H9 (cell line): ENCODE measurements around the gene B4GALNT1. TPM values are rescaled to one million over a fixed set of nuclear protein-coding genes. Genes with fewer than 3 reads are reported as not detected.

Experiments
- DNase-seq: peaks from one replicate; pipeline ENCODE4 v3.0.0-alpha.2; 2017
- H2AFZ ChIP-seq: one replicate; pipeline ENCODE4 v1.6.1; 2013; ENCODE audit warnings: mild to moderate bottlenecking, low read length, control low read depth, moderate library complexity
- H2AK5ac ChIP-seq: 2 replicates; pipeline ENCODE4 v1.6.1; 2013; ENCODE audit warnings: low read length, control low read depth, mixed read lengths; ENCODE audit not compliant: insufficient read length
- H2BK120ac ChIP-seq: one replicate; pipeline ENCODE4 v1.6.1; 2013; ENCODE audit warnings: low read depth, mild to moderate bottlenecking, low read length, control low read depth, inconsistent platforms; ENCODE audit not compliant: poor library complexity, severe bottlenecking
- H2BK12ac ChIP-seq: 2 replicates; pipeline ENCODE4 v1.6.1; 2013; ENCODE audit warnings: low read length, control low read depth, mixed read lengths, low read depth; ENCODE audit not compliant: insufficient read length
- H2BK15ac ChIP-seq: 2 replicates; pipeline ENCODE4 v1.6.1; 2013; ENCODE audit warnings: low read depth, low read length, control low read depth
- H2BK20ac ChIP-seq: one replicate; pipeline ENCODE4 v1.6.1; 2013; ENCODE audit warnings: low read depth, mild to moderate bottlenecking, low read length, control low read depth, inconsistent platforms; ENCODE audit not compliant: poor library complexity, severe bottlenecking
- H2BK5ac ChIP-seq: 2 replicates; pipeline ENCODE4 v1.6.1; 2013; ENCODE audit warnings: low read length, control low read depth, mixed read lengths; ENCODE audit not compliant: insufficient read length
- H3K14ac ChIP-seq: 2 replicates; pipeline ENCODE4 v1.6.1; 2013; ENCODE audit warnings: low read length, control low read depth; ENCODE audit not compliant: insufficient read depth
- H3K18ac ChIP-seq: 2 replicates; pipeline ENCODE4 v1.6.1; 2013; ENCODE audit warnings: low read depth, mild to moderate bottlenecking, mixed read lengths, low read length, control low read depth; ENCODE audit not compliant: insufficient read length
- H3K23ac ChIP-seq: 2 replicates; pipeline ENCODE4 v1.6.1; 2013; ENCODE audit warnings: low read length, control low read depth, mixed read lengths, low read depth; ENCODE audit not compliant: insufficient read length
- H3K23me2 ChIP-seq: 2 replicates; pipeline ENCODE4 v1.6.1; 2013; ENCODE audit warnings: low read depth, mild to moderate bottlenecking, mixed read lengths, low read length, control low read depth; ENCODE audit not compliant: insufficient read length, poor library complexity, severe bottlenecking
- H3K27ac ChIP-seq: 2 replicates; pipeline ENCODE4 v1.5.1; 2013; ENCODE audit warnings: low read length, control low read depth, mixed read lengths, low read depth; ENCODE audit not compliant: insufficient read length
- H3K27me3 ChIP-seq: 2 replicates; pipeline ENCODE4 v1.6.1; 2013; ENCODE audit warnings: low read length, control low read depth, inconsistent platforms; ENCODE audit not compliant: insufficient read depth
- H3K4ac ChIP-seq: 2 replicates; pipeline ENCODE4 v1.6.1; 2013; ENCODE audit warnings: low read depth, mild to moderate bottlenecking, control low read depth, inconsistent platforms, low read length, moderate library complexity
- H3K4me1 ChIP-seq: 2 replicates; pipeline ENCODE4 v1.6.1; 2013; ENCODE audit warnings: low read length, control low read depth, inconsistent platforms; ENCODE audit not compliant: insufficient read depth
- H3K4me2 ChIP-seq: 2 replicates; pipeline ENCODE4 v1.6.1; 2013; ENCODE audit warnings: low read length, control low read depth, mixed read lengths; ENCODE audit not compliant: insufficient read length, insufficient read depth
- H3K56ac ChIP-seq: 2 replicates; pipeline ENCODE4 v1.6.1; 2013; ENCODE audit warnings: low read depth, mild to moderate bottlenecking, mixed read lengths, low read length, control low read depth; ENCODE audit not compliant: insufficient read length
- H3K79me1 ChIP-seq: 2 replicates; pipeline ENCODE4 v1.6.1; 2013; ENCODE audit warnings: low read depth, mild to moderate bottlenecking, moderate library complexity, low read length, control low read depth, inconsistent platforms; ENCODE audit not compliant: insufficient read depth, poor library complexity, severe bottlenecking
- H3K79me2 ChIP-seq: 2 replicates; pipeline ENCODE4 v1.6.1; 2013; ENCODE audit warnings: low read length, control low read depth, inconsistent platforms; ENCODE audit not compliant: insufficient read depth
- H3K9ac ChIP-seq: 2 replicates; pipeline ENCODE4 v1.6.1; 2013; ENCODE audit warnings: low read length, control low read depth, mixed read lengths; ENCODE audit not compliant: insufficient read length; ENCODE audit errors: extremely low read depth
- H3K9me3 ChIP-seq: one replicate; pipeline ENCODE4 v1.6.1; 2013; ENCODE audit warnings: low read depth, low read length, inconsistent platforms; ENCODE audit not compliant: control insufficient read depth
- H3T11ph ChIP-seq: one replicate; pipeline ENCODE4 v1.6.1; 2013; ENCODE audit warnings: mild to moderate bottlenecking, low read length, control low read depth, inconsistent platforms
- H4K20me1 ChIP-seq: one replicate; pipeline ENCODE4 v1.6.1; 2013; ENCODE audit not compliant: control insufficient read depth, insufficient read length, insufficient read depth
- H4K5ac ChIP-seq: 2 replicates; pipeline ENCODE4 v1.6.1; 2013; ENCODE audit warnings: low read depth, mild to moderate bottlenecking, mixed read lengths, low read length, control low read depth; ENCODE audit not compliant: insufficient read length
- H4K8ac ChIP-seq: replicated peaks from 2 replicates; pipeline ENCODE4 v1.6.1; 2013; ENCODE audit warnings: low read length, control low read depth, mixed read lengths, low read depth; ENCODE audit not compliant: insufficient read length
- H4K91ac ChIP-seq: 2 replicates; pipeline ENCODE4 v1.6.1; 2013; ENCODE audit warnings: low read depth, mild to moderate bottlenecking, moderate library complexity, mixed read lengths, low read length, control low read depth; ENCODE audit not compliant: insufficient read length
- H3K27ac Mint-ChIP-seq, 3 experiments: 2 replicates in 2 of 3; 3 replicates in 1 of 3; pipeline ENCODE4 v1.8.0; 2020 to 2021; ENCODE audit warnings: mixed read lengths in 3 of 3, mild to moderate bottlenecking in 1 of 3, moderate library complexity in 1 of 3
- H3K27me3 Mint-ChIP-seq: 2 replicates; pipeline ENCODE4 v1.8.0; 2021; ENCODE audit warnings: low read depth, mild to moderate bottlenecking, moderate library complexity, mixed read lengths
- H3K36me3 Mint-ChIP-seq, 3 experiments: 2 replicates in 2 of 3; 3 replicates in 1 of 3; pipeline ENCODE4 v1.8.0; 2020 to 2021; ENCODE audit warnings: low read depth in 3 of 3, mixed read lengths in 3 of 3; ENCODE audit not compliant: insufficient read depth in 1 of 3
- H3K4me1 Mint-ChIP-seq, 2 experiments: 2 replicates each; pipeline ENCODE4 v1.8.0; 2020; ENCODE audit warnings: mixed read lengths in 2 of 2
- H3K4me3 Mint-ChIP-seq, 2 experiments: 2 replicates in 1 of 2; 3 replicates in 1 of 2; pipeline ENCODE4 v1.8.0; 2020 to 2021; ENCODE audit warnings: mild to moderate bottlenecking in 2 of 2, mixed read lengths in 2 of 2, moderate library complexity in 1 of 2
- H3K9me3 Mint-ChIP-seq, 2 experiments: 2 replicates in 1 of 2; 3 replicates in 1 of 2; pipeline ENCODE4 v1.8.0; 2020; ENCODE audit warnings: mild to moderate bottlenecking in 2 of 2, mixed read lengths in 2 of 2, moderate library complexity in 1 of 2
- CTCF ChIP-seq: fragments of 200-600 bp; sonication (generic); conservative IDR thresholded peaks from 3 replicates; pipeline ENCODE4 v1.8.0; 2021; ENCODE audit warnings: antibody characterized with exemption, mild to moderate bottlenecking
- WGBS: extraction: QIAGEN DNeasy Blood & Tissue Kit; methylation state at CpG from one replicate; pipeline ENCODE4 v1.1.7; 2013; ENCODE audit warnings: missing lambda C conversion rate, low lambda C conversion rate, mixed read lengths; ENCODE audit not compliant: insufficient read length; ENCODE audit errors: extremely low coverage; 5-methylcytosine and 5-hydroxymethylcytosine counted together
- total RNA-seq: library from RNA; stranded (reverse); gene quantifications from 2 replicates; pipeline ENCODE4 v1.2.1, GENCODE V29; 2021

The B4GALNT1 gene
- total RNA-seq, 1 experiment from 2014 or later, result 2.3 TPM

GRCh38 chr12:57623385-57623784 is 9.6 kb downstream of the B4GALNT1 start:
- H3K4me1 ChIP-seq, result no peaks in the 10 kb centered on the region
- no peak overlapping the region for H2AK5ac ChIP-seq
- no peaks in the 10 kb centered on the region for H3K79me1 ChIP-seq
- H3K18ac ChIP-seq, result no peak overlapping the region
- no peak overlapping the region for H2BK20ac ChIP-seq
- H3T11ph ChIP-seq, result no peak overlapping the region
- no peak overlapping the region for H2BK12ac ChIP-seq
- peaks cover 0 to 5% of the 10 kb centered on the region in 2 experiments; a peak in 3 of 5 replicates for H3K9me3 Mint-ChIP-seq
- H2BK120ac ChIP-seq, result no peak overlapping the region
- no peak overlapping the region for H3K56ac ChIP-seq
- 100% methylated on average over 1 of the region's 2 CpGs for WGBS
- no peak overlapping the region for H4K91ac ChIP-seq
- H3K4me3 Mint-ChIP-seq, result no peak overlapping the region; a peak in 1 of 5 replicates
- H3K36me3 Mint-ChIP-seq, result no peaks in the 10 kb centered on the region; a peak in 3 of 7 replicates
- H4K5ac ChIP-seq, result no peak overlapping the region
- H3K9ac ChIP-seq, result no peak overlapping the region
- no peak overlapping the region for H3K4me2 ChIP-seq
- H3K79me2 ChIP-seq, result no peaks in the 10 kb centered on the region
- no peak overlapping the region for H3K14ac ChIP-seq
- TF ChIP-seq CTCF, result no peak
- no peak overlapping the region for H2BK15ac ChIP-seq
- H3K27me3 Mint-ChIP-seq, result peaks cover 97% of the 10 kb centered on the region
- no peak overlapping the region for H3K4ac ChIP-seq
- peaks cover 95% of the 10 kb centered on the region for H3K27me3 ChIP-seq
- DNase-seq, result no peak
- H3K4me1 Mint-ChIP-seq, result peaks cover 27 to 43% of the 10 kb centered on the region in 2 experiments
- H4K20me1 ChIP-seq, result no peaks in the 10 kb centered on the region
- H3K9me3 ChIP-seq, result no peaks in the 10 kb centered on the region
- no peak overlapping the region for H3K23ac ChIP-seq
- H2AFZ ChIP-seq, result no peak overlapping the region
- no peak overlapping the region for H3K27ac ChIP-seq
- H3K23me2 ChIP-seq, result peaks cover 19% of the 10 kb centered on the region
- H3K27ac Mint-ChIP-seq, result no peak overlapping the region
- H2BK5ac ChIP-seq, result no peak overlapping the region
- no peak overlapping the region for H4K8ac ChIP-seq
